Activated naive CD4-positive, alpha-beta T cell treated with anti-CD3 and anti-CD28 coated beads, Interleukin-2, amount 10 ng/mL, durations not matched to agents 7 days and 5 days (primary cell): ENCODE measurements around the gene SGCD.

Experiments
- CTCF ChIA-PET: fragments of 350-600 bp; sonication (Branson Sonifier 250); formaldehyde crosslinking; loops from one replicate; lab custom pipeline; 2021; ENCODE audit warnings: antibody characterized with exemption; lab: Charles Lee
- DNase-seq: peaks from one replicate; pipeline ENCODE4 v3.0.0-alpha.2; 2020
- H3K27ac Mint-ChIP-seq: one replicate; pipeline ENCODE4 v1.8.0; 2021; ENCODE audit warnings: mild to moderate bottlenecking, moderate library complexity, mixed read lengths
- H3K27me3 Mint-ChIP-seq: one replicate; pipeline ENCODE4 v1.8.0; 2021; ENCODE audit warnings: mild to moderate bottlenecking, mixed read lengths
- H3K36me3 Mint-ChIP-seq: one replicate; pipeline ENCODE4 v1.8.0; 2021; ENCODE audit warnings: mixed read lengths
- H3K4me1 Mint-ChIP-seq: one replicate; pipeline ENCODE4 v1.8.0; 2021; ENCODE audit warnings: mixed read lengths
- H3K4me3 Mint-ChIP-seq: one replicate; pipeline ENCODE4 v1.8.0; 2021; ENCODE audit warnings: mild to moderate bottlenecking, moderate library complexity, mixed read lengths
- H3K9me3 Mint-ChIP-seq: one replicate; pipeline ENCODE4 v1.8.0; 2021; ENCODE audit warnings: mixed read lengths

The SGCD gene

DNA sequence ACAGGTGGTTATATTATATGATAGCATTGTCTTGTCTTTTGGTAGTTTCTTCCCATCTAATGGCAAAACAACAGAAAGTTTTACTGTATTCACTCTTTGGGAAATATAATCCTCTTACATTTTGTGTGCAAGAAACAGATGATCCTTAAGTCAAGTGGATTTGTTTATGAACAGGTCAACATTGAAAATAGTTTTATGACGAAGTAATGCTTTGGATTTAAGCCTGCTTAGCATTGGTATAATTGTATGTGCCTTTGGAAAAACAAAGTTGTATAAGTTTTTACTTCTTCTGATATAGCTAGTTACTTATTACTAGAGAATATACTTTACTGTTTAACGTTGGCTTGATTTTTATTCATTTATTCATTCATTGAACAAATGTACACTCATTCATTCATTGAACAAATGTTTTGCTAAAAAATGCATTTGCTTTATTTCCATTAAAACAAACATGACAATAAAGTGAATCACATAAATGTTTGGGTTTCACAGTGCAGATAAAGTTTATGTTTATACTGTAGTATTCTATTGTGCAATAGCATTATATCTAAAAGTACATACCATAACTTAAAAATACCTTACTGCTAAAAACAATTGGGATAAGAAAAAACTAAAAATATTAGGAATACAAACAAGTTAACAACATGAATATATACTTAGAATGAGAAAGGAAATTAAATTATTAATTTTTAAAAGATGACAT, 12.3 kb downstream of the SGCD start:
- H3K4me3 Mint-ChIP-seq = no peak overlapping the region
- no peak for DNase-seq
- no peak overlapping the region for H3K27ac Mint-ChIP-seq
- no peaks in the 10 kb centered on the region for H3K9me3 Mint-ChIP-seq
- H3K4me1 Mint-ChIP-seq = no peaks in the 10 kb centered on the region
- no peaks in the 10 kb centered on the region for H3K36me3 Mint-ChIP-seq
- CTCF ChIA-PET = no interaction called here
- peaks cover 3% of the 10 kb centered on the region for H3K27me3 Mint-ChIP-seq

DNA sequence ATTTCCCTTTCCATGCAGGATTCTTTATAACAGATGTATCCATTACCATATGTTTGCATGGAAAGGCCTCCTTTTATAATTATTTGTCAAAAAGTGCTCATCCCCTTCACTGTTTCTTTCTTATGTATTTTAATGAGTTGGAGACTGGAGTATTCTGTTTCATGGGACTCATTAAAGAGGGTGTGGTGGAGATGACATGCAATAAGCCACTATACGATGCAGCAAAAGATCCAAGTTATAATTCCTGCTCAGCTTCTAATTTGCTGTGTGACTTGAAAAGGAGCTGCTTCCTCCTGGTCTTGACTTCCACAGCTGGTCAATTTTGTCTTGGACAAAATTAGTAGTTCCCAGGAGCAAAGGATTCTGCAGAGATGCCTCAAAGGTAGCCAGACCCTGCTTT, 13.9 kb downstream of the SGCD start:
- CTCF ChIA-PET = no interaction called here
- Mint-ChIP-seq H3K9me3 (no peaks in the 10 kb centered on the region), H3K4me1 (no peaks in the 10 kb centered on the region), H3K27me3 (peaks cover 3% of the 10 kb centered on the region), H3K27ac (no peak overlapping the region), H3K36me3 (no peaks in the 10 kb centered on the region), H3K4me3 (no peak overlapping the region)
- DNase-seq = no peak

DNA sequence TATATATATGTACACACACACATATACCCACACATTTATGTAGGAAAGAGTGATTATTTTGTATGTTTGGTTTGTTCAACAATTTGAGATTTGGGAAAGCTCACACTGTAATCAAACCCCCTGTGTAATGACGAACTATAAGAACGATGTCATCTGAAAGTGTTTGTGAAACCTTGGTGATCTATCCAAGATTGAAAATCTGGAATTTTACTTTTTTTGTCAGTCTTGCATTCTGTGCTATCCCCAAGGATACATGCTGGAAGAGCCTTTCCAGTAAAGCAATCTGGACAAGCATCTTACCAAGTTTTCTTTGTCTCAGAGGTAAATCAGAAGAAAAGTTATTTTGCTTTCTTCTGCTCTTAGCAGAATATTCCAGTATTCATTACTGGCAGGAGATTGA, 23.3 kb downstream of the SGCD start:
- H3K4me1 Mint-ChIP-seq = no peaks in the 10 kb centered on the region
- H3K27ac Mint-ChIP-seq = no peak overlapping the region
- CTCF ChIA-PET = no interaction called here
- H3K9me3 Mint-ChIP-seq = no peaks in the 10 kb centered on the region
- H3K4me3 Mint-ChIP-seq = no peak overlapping the region
- no peak for DNase-seq
- no peaks in the 10 kb centered on the region for H3K27me3 Mint-ChIP-seq
- no peaks in the 10 kb centered on the region for H3K36me3 Mint-ChIP-seq

DNA sequence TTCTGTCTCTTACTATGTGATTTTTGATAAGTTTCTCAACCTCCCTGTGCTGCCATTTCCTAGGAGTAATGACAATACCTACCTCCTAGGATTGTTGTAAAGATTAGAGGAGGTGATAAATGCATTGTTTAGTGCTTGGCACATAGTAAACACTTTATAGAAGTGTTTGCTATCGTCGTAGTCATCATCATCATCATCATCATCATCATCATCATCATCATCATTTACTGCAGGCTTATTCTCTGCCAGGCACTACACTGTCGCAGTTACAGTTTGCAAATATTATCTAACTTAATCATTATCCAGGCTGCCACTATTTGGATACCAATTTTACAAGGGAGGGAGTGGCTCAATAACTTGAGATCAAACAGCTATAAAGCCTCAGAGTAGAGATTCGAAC, 24.5 kb downstream of the SGCD start:
- Mint-ChIP-seq H3K9me3 (no peaks in the 10 kb centered on the region), H3K4me3 (no peak overlapping the region), H3K27me3 (no peaks in the 10 kb centered on the region), H3K27ac (no peak overlapping the region), H3K36me3 (no peaks in the 10 kb centered on the region), H3K4me1 (no peaks in the 10 kb centered on the region)
- DNase-seq = no peak
- CTCF ChIA-PET = no interaction called here

DNA sequence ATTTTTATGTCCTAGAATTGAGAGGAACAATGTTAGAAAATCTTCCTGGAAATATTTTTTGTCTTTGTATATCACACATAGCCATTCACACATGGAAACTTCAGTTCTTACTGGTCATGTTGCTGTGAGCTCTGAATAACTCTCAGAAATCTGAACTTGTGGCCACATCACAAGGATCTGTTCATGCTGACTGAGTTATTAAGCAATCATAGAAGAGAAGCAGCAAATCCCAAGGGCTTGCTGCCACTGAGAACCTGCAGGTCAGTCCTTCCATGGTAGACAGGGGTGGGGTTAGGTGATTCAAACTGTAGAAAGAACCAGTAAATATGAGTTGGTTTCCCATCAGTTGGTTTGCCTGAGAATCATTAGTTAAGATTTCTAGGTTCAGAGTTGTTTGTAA, 27.6 kb downstream of the SGCD start:
- CTCF ChIA-PET = interaction anchor here (1.2 kb wide), 1 partner anchor 10 kb away, joined by 3 read pairs; no protein-coding TSS in a partner anchor
- Mint-ChIP-seq H3K9me3 (no peaks in the 10 kb centered on the region), H3K27me3 (no peaks in the 10 kb centered on the region), H3K4me1 (no peaks in the 10 kb centered on the region), H3K27ac (no peak overlapping the region), H3K4me3 (no peak overlapping the region), H3K36me3 (no peaks in the 10 kb centered on the region)
- DNase-seq = no peak

DNA sequence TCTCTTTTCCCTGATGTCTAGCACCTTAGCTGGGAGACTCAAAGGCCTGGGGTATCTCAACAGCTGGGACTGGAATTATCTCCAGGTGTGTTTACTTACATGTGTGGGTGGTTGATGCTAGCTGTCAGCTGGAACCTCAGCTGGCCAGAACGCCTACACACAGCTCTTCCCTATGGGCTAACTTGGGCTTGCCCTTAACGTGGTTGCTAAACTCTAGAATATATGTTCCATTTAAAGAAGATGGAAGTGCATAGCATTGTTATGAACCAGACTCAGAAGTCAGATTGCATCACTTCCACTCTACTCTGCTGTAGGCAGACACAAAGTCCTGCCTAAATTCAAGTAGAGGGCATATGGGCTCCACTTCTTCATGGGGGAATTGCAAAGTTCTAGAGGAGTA, 29.3 kb downstream of the SGCD start:
- Mint-ChIP-seq H3K36me3 (no peaks in the 10 kb centered on the region), H3K4me1 (no peaks in the 10 kb centered on the region), H3K27me3 (no peaks in the 10 kb centered on the region), H3K9me3 (no peaks in the 10 kb centered on the region), H3K4me3 (no peak overlapping the region), H3K27ac (no peak overlapping the region)
- no peak for DNase-seq
- CTCF ChIA-PET = no interaction called here

DNA sequence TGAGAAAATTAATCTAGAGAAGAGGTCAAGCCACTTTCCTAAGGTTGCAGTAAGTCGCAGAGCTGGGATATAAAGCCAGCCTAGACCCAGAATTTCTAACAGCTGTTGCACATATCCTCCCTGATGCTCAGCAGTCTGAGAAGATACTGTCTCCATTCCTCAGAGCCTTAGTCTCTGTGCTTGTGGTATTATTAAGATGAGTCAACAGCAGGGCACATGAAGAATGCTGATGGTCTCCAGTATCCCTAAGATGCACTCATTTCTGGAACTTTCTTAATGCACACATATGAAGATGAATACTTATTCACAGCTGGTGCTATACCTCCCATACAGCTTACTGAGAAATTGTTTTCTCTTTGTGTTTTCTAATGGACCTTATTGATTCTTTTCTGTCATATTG, 32.5 kb downstream of the SGCD start:
- Mint-ChIP-seq H3K36me3 (no peaks in the 10 kb centered on the region), H3K9me3 (no peaks in the 10 kb centered on the region), H3K4me3 (no peak overlapping the region), H3K27ac (no peak overlapping the region), H3K4me1 (no peaks in the 10 kb centered on the region), H3K27me3 (no peaks in the 10 kb centered on the region)
- DNase-seq = no peak
- CTCF ChIA-PET = interaction anchor here (1.2 kb wide), 1 partner anchor 12 kb away, joined by 3 read pairs; no protein-coding TSS in a partner anchor

DNA sequence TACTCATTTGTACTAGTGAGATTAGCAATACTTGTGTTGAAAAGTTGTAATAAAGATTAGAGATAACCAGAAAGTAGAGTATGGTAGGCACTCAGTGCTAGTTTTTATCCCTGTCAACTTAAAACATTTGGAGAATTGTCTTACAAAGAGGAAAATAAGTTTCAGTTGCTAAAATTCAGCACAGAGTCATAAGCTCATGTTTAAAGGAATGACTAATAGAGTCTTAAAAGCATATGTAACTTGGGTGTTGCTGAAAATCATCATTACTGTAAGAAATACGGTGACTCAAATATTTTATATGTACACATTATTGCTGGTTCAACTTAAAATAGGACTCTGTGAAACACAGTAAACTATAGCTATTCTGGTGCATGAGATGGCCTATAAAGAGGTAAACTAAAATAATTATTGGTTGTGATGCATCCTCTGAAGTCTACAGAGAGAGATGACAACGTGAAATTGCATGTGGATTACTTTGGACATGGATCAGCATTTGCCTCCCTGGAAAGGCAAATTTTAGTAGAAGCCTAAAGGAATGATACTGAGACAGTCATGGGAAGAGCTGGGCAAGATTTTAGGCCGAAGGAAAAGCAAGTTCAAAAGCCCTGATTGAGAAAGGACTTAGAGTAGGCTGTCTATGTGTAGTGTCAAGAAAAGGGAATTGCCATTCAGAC, 34.6 kb downstream of the SGCD start:
- CTCF ChIA-PET = no interaction called here
- DNase-seq = no peak
- no peak overlapping the region for H3K27ac Mint-ChIP-seq
- H3K36me3 Mint-ChIP-seq = no peaks in the 10 kb centered on the region
- H3K9me3 Mint-ChIP-seq = no peaks in the 10 kb centered on the region
- H3K27me3 Mint-ChIP-seq = no peaks in the 10 kb centered on the region
- no peaks in the 10 kb centered on the region for H3K4me1 Mint-ChIP-seq
- no peak overlapping the region for H3K4me3 Mint-ChIP-seq

DNA sequence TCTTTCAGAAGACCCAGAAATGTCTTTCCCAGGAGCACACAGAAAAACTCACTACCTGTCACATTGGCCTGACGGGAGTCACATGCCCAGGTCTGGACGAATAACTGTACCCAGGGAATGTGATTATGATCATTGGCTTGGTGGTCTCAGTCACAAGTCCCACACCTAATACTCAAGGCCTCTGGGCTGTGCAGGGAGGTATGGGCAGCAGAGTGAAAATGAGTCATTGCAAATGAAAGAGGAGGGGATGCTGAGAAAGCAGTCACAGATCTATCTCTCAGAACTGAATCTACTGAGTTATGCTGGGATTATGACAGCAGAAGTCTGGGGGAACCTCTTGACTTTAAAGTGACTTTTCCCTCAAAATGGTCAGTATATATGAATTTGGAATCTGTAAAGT, 36.9 kb downstream of the SGCD start:
- DNase-seq = no peak
- CTCF ChIA-PET = no interaction called here
- H3K27ac Mint-ChIP-seq = no peak overlapping the region
- H3K27me3 Mint-ChIP-seq = no peaks in the 10 kb centered on the region
- H3K4me1 Mint-ChIP-seq = no peaks in the 10 kb centered on the region
- H3K9me3 Mint-ChIP-seq = no peaks in the 10 kb centered on the region
- no peaks in the 10 kb centered on the region for H3K36me3 Mint-ChIP-seq
- H3K4me3 Mint-ChIP-seq = no peak overlapping the region

DNA sequence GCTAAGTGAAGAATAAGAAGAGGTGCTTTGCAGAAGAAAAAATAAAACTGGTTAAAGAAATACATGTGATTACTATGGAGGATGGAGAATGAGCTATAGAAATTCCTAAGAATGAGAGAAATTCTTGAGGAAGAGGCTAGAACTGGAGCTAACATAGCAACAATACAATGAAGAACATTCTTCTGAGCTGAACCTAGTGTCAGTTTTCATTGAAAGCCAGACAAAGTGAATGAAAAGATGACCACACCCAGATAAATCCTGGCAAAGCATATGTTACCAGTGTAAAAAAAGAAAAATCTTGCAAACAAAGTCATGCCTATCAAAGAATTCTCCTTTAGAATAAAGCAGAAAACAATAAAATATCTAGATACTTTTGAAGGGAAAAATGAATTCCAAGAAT, 39.6 kb downstream of the SGCD start:
- Mint-ChIP-seq H3K9me3 (no peaks in the 10 kb centered on the region), H3K27me3 (peaks cover 4% of the 10 kb centered on the region), H3K4me1 (no peaks in the 10 kb centered on the region), H3K4me3 (no peak overlapping the region), H3K27ac (no peak overlapping the region), H3K36me3 (no peaks in the 10 kb centered on the region)
- CTCF ChIA-PET = no interaction called here
- no peak for DNase-seq

DNA sequence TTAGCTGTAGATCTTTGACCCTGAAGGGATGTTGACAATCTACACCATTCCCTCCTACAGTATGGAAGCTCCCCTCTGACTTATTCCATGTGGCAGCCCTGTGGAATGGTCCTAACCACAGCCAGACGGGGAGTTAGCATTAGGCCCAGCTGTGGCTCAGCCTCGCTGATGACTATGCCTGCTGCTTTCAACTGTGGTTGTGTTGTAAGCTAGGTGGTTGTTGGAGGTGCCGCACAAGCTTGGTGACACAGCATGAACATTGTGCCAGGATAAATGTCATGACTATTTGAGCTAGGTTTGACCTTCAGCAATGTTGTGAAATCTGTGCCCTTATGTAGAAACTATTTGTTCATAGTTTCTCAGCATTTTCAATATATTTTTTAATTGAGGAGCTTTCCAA, 40.6 kb downstream of the SGCD start:
- Mint-ChIP-seq H3K36me3 (no peaks in the 10 kb centered on the region), H3K4me3 (no peak overlapping the region), H3K27ac (no peak overlapping the region), H3K9me3 (no peaks in the 10 kb centered on the region), H3K4me1 (no peaks in the 10 kb centered on the region), H3K27me3 (peaks cover 4% of the 10 kb centered on the region)
- DNase-seq = no peak
- CTCF ChIA-PET = no interaction called here

DNA sequence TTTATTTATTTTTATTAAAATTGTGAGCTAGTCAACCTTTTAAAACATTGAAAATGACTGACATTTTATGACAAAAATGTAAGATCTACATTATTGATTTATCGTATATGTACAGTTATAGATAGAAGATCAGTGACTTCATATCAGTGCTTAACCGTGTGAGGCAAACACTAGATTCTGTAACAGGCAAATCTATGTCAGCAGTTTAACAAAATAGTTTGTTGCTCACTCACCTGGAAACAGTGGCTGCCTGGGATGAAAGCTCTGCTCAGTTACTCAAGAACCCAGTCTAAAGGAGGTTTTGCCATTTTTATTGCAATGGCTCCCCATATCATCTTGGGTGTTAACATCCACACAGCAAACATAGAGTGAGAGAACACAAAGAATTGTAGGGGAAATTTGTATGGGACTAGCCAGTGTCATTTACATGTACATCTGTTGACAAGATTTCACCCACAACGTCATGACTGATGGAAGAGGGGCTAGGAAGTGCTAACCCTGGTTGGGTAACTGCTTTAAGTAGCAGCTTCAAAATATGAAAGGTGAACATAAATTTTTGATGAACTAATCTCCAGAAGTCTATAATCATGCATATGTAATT, 49.0 kb downstream of the SGCD start:
- Mint-ChIP-seq H3K36me3 (no peaks in the 10 kb centered on the region), H3K4me1 (no peaks in the 10 kb centered on the region), H3K27ac (no peak overlapping the region), H3K27me3 (peaks cover 4% of the 10 kb centered on the region), H3K9me3 (no peaks in the 10 kb centered on the region), H3K4me3 (no peak overlapping the region)
- DNase-seq = no peak
- CTCF ChIA-PET = no interaction called here

DNA sequence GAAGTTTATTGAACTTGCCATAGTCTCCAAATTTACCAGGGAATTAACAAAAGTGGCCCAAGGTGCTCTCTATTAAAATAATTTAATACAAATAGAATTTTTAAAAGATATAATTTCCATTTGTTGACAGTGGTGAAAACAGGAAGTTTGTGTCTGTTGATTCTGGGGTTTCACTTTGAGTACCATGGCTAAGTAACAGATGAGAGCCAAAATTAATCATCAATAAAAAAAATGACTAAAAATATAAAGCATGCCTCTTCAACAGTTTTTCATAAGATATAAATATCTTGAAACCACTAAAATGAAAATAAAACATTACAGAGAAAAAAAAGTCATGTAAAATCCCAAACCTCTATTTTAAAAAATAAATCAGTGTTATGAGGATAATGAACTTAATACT, 49.8 kb downstream of the SGCD start:
- Mint-ChIP-seq H3K4me3 (no peak overlapping the region), H3K36me3 (no peaks in the 10 kb centered on the region), H3K4me1 (no peaks in the 10 kb centered on the region), H3K27me3 (no peaks in the 10 kb centered on the region), H3K27ac (no peak overlapping the region), H3K9me3 (no peaks in the 10 kb centered on the region)
- DNase-seq = no peak
- CTCF ChIA-PET = no interaction called here

DNA sequence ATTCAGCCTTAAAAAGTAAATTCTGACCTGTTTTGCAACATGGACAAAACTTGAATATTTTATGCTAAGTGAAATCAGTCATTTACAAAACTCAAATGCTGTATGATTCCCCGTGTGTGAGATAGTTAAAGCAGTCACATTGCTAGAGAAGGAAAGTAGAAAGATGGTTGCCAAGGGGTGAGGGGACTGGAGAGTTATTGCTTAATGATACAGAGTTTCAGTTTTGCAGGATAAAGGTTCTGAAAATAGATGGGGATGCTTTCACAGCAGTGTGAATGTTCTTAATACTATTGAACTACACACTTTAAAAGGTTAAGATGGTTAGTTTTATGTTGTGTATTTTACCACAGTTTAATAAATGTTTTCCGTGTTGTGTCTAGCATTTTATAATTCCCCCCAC, 51.2 kb downstream of the SGCD start:
- Mint-ChIP-seq H3K4me3 (no peak overlapping the region), H3K27me3 (no peaks in the 10 kb centered on the region), H3K36me3 (no peaks in the 10 kb centered on the region), H3K9me3 (no peaks in the 10 kb centered on the region), H3K27ac (no peak overlapping the region), H3K4me1 (no peaks in the 10 kb centered on the region)
- CTCF ChIA-PET = no interaction called here
- no peak for DNase-seq

DNA sequence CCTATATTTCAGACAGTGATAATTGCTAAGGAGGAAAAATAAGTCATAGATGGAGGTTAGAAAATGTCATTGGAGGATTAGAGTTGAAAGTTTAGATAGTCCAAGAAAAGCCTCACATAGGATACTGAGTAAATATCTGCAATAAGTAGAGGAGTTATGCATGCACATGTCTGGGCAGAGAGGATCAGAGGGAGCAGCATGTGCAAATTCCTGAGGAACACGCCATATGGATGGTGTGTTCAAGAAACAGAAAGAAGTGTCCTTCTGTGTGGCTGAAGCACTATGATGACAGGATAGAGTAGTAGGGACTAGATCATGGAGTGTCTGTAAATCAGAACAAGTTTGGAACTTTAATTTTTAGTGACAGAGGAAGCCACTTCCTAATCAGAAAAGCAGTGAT, 52.2 kb downstream of the SGCD start:
- Mint-ChIP-seq H3K36me3 (no peaks in the 10 kb centered on the region), H3K4me3 (no peak overlapping the region), H3K4me1 (no peaks in the 10 kb centered on the region), H3K27ac (no peak overlapping the region), H3K27me3 (no peaks in the 10 kb centered on the region), H3K9me3 (no peaks in the 10 kb centered on the region)
- no peak for DNase-seq
- CTCF ChIA-PET = no interaction called here
